GM19455 (cell line): ENCODE results near the gene AHNAK.
"Not testable (repeated sequence)": the region's sequence is repeated elsewhere in the genome, so short reads cannot be mapped to it uniquely, and the experiment has no call there.

Experiments
- ATAC-seq: cut with Tn5 transposase; IDR thresholded peaks from one replicate; pipeline ENCODE4 v1.9.1; 2021; ENCODE audit not compliant: unreplicated experiment

The AHNAK gene, protein sequence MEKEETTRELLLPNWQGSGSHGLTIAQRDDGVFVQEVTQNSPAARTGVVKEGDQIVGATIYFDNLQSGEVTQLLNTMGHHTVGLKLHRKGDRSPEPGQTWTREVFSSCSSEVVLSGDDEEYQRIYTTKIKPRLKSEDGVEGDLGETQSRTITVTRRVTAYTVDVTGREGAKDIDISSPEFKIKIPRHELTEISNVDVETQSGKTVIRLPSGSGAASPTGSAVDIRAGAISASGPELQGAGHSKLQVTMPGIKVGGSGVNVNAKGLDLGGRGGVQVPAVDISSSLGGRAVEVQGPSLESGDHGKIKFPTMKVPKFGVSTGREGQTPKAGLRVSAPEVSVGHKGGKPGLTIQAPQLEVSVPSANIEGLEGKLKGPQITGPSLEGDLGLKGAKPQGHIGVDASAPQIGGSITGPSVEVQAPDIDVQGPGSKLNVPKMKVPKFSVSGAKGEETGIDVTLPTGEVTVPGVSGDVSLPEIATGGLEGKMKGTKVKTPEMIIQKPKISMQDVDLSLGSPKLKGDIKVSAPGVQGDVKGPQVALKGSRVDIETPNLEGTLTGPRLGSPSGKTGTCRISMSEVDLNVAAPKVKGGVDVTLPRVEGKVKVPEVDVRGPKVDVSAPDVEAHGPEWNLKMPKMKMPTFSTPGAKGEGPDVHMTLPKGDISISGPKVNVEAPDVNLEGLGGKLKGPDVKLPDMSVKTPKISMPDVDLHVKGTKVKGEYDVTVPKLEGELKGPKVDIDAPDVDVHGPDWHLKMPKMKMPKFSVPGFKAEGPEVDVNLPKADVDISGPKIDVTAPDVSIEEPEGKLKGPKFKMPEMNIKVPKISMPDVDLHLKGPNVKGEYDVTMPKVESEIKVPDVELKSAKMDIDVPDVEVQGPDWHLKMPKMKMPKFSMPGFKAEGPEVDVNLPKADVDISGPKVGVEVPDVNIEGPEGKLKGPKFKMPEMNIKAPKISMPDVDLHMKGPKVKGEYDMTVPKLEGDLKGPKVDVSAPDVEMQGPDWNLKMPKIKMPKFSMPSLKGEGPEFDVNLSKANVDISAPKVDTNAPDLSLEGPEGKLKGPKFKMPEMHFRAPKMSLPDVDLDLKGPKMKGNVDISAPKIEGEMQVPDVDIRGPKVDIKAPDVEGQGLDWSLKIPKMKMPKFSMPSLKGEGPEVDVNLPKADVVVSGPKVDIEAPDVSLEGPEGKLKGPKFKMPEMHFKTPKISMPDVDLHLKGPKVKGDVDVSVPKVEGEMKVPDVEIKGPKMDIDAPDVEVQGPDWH (N-terminal part only)

DNA sequence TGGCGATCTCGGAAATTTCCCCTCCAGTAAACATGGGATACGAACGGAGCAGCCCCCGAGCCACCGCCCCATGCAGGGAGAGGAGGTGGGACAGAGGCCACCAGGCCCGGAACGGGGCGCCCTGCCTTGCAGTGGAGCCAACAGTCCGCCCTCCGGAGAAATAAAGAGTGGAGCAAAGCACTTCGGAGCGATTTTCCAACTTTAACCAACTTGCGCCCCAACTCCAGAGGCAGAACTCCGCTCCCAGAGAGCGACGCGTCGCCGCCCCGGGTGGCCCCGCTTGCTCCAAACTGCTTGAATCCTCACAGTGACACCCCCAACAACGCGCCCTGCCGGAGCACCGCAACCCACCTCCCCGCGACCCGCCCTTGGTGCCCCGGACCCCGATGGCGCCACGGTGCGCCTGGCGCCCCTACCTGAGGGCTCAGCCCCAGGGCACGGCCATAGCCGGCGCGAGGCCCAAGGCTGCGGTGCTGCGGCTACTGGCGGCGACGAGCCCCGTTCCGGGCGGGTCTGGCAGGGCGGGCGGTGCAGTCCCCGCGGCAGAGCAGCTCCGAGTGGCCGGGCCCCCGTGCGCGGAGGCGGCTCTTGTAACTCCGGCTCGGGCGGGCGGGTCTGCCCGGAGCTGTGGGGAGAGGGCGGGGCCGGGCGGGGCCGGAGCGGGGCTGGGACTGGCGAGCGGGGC is at the start of gene AHNAK:
Gene AHNAK, minus strand, starts transcription at position 563 of the 685 bp plus-strand sequence. CDS start 10,708 bp downstream, outside the sequence.
- ATAC-seq: no peak

DNA sequence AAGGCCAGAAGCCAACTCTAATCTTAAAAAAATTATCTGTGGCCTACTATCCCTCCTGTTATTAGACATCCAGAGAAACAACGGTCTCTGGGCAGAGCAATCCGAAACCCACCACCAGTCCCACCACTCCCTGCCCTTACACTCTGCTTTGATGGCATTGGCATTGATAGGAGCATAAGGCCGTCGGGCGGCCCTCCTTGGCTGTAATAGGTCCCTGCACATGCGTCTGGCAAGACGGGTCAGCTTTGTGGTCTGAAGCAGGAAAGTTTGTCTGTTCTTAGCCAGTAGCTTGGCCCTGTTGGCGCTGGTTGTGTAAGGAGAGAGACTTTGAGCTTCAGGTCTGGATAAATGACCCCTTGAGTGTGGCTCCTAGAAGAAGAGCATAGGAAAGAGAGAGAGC is 48.5 kb upstream of the AHNAK start:
- no peak for ATAC-seq

DNA sequence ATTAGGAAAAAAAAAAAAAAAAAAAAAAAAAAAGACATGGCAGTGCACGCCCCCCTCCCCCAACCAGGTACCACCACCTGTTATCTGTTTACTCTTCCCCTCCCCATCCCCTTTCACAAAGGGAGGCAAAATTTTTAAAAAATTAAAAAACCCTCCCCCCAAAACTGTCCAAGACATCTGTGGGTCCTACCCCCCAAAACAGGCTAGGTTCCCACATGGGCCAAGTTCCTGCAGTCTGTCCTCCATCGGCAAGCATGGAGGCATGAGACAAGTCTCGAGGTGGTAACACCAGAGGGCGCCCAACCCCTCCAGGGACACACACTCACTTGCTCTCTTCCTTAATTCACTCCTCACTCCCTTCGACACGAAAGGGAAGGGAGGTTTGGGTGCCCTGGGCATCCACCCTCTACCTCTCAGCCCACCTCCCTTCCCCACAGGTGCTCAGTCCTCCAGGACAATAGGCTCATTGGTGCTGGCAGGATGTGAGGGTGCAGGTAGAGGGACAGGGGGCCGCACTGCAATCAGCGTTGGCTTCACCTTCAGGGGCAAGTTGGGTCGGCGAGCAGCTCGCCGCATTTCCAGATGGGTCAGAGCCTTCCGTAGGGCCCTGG is 46.9 kb upstream of the AHNAK start:
- no peak for ATAC-seq

DNA sequence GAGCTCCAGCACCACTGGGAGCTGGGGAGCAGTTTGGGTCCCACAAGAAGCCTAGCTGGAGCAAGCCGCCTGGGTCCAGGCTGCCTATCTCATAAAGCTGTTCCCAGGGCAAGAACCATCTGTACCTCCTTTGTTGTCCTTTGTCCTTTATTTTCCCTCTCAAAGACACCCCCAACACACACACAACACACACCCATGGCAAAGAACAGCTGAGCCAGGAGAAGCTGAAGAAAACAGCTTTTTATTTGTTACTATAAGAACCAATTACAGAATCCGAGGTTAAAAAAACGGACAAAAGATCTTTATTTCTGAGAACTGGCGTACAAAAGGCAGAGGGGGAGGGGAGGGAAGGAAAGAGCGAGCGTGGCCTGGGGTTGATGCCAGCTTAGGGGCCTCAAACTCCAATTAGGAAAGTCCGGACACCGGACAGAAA is 46.4 kb upstream of the AHNAK start:
- no peak for ATAC-seq

DNA sequence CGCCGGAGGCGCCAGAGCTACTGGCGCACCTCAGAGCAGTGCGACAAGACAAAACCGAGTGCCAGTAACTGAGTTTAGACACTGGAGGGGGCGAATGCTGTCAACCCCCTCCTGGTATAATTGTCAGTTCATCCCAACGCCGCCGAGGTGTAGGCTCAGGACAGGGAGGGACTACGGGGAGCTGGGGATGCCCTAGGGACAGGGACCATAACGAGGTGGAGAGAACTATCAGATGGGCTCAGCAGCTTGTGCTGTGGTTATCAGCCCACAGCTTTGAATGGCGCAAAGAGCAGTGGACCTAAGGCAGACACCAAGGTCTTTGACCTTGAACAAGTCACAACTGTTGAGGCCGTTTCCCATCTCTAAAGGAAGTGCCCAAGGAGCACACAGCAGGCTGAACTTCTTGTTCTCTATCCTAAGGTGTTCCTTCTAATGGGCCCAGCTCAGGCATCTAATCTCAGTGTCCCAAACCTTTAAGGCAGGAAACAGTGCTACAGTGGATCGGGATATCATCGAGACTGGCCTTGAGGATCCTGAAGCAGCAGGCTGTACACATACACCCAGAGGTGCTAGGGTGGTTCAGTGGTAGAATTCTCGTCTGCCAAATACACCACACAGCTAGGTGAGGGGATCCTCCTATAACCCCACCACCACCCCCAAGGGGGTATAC is 45.7 kb upstream of the AHNAK start:
- ATAC-seq: no peak

DNA sequence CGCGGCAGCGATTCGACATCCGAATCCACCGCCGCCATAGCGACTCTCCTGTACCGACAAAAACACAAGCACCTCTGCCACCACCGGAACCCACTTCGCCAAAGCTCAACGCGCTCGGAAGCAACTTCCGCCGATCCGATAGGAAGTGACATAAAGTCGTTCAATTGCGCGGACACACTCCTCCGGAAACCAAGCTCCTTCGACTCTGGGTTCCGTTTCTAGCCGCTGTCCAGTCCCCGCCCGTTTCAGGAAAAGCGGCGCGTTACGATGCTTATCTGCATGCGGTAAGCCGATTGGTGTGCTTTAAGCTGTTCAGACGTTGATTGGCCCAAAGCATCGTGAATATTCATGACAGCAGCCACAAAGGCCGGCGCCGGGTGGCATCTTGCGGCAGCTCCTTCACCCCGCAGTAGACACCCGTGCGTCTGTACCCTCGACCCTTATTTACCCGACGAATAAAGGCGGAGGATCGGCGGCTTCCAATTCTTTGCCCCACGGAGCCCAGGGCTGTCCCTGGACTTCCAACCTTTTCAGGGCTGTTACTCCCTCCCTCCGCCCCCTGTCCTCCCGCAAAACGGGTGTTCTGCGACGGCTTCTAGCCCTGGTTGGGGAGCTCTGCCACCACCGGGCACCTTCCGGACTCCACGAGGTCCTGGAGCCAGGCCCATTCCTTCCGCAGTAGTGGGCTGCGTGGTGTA is 45.0 kb upstream of the AHNAK start, which contains the start of gene TUT1:
Gene TUT1, minus strand, starts transcription at position 76 of the 698 bp plus-strand sequence. Its CDS starts 38 bp downstream, at position 38.
- peak; percentile 87 for ATAC-seq

DNA sequence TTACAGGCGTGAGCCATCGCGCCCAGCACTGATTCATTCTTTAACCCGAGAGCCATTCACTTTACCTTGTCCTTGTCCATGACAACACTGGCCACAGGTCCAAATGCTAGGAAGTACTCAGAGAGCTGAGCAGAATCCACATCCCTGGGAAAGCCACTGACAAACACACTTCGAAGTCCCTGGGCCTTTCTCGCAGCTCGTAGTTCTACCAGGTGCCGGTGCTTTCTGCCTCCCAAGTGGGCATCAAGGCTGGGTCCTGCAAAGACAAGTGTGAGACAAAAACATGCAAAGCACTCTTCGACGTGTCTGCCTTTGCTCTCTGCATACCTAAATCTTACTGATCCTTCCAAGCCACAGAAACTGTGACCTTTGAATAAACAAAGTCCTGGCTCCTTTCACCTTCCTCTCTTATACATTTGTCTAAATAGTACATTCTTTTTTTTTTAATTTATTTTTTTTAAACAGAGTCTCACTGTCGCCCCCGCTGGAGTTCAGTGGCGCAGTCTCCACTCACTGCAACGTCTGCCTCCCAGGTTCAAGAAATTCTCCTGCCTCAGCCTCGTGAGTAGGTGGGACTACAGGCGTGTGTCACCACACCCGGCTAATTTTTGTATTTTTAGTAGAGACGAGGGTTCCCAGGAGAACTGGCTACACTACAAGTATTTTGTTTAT is 42.5 kb upstream of the AHNAK start:
- no peak for ATAC-seq

DNA sequence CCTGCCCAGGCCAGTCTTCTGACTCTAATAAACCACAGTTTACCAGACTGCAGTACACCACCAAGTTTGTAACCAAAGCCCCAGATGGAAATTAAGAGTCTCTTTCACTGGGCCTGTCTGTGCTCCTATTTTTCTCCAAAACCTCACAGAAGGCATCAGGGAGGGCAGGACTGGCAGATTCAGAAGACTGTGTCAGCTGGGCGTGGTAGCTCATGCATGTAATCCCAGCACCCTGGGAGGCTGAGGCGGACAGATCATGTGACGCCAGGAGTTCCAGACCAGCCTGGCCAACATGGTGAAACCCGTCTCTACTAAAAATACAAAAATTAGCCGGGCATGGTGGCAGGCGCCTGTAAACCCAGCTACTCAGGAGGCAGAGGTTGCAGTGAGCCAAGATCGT is 38.8 kb upstream of the AHNAK start:
- not testable (repeated sequence) for ATAC-seq

DNA sequence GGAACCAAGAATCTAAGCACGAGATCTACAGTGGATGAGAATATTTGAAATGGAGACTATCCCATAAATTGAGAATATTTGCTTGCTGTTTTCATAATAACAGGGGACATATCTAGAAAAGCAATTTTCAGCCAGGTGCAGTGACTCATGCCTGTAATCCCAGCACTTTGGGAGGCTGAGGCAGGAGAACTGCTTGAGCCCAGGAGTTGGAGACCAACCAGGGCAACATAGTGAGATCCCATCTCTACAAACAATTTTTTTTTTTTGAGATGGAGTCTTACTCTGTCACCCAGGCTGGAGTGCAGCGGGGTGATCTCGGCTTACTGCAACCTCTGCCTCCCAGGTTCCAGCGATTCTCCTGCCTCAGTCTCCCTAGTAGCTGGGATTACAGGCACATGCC is 35.1 kb upstream of the AHNAK start:
- not testable (repeated sequence) for ATAC-seq

DNA sequence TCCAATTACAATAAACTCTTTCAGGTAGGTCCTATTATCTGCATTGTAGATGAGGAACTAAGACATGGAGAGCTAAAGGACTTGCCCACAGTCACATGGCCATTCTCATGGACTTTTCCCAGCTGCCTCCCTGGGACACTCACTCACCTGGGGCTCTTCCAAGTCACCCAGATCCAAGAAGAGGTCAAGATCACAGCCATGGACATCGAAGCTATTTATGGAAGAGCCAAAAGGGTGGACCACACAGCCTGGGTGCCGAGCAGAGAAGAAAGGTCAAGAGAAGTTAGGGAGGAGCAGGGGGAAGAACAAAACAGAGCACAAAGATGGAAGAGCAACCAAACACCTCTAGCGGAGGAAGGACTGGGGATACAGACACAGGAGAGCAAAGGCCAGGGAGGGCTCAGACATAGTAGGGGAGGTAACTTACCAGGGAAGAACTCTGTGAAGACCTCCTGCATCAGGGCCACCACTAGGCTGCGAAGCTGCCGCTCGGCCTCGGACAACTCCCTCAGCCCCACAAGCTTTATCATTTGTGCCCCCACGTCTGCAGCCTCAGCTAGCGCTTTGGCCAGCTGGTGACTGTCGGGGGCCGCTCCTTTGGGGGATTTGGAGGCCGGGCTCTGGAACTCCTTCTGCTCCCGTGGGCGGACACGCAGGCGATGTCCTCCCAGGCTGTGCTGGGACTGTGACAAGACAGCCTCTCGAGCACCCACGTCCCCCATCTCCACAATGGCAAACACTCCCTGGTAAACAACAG is 34.5 kb upstream of the AHNAK start:
- no peak for ATAC-seq

DNA sequence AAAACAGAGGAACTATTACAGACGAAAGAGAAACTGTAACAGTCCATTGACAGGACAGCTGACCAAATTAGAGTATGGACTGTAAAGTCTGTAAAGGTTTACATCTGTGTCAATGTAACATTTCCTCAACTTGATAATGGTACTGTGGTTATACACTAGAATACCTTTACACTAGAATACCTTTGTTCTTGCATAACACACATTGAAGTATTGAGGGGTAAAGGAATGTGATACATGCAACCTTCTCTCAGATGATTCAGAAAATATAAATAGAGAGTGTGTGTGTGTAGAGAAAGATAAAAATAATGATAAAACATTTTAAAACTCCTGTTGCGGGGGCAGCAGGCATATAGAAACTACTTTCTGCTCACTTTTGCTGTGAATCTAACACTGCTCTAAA is 32.6 kb upstream of the AHNAK start:
- ATAC-seq: no peak

DNA sequence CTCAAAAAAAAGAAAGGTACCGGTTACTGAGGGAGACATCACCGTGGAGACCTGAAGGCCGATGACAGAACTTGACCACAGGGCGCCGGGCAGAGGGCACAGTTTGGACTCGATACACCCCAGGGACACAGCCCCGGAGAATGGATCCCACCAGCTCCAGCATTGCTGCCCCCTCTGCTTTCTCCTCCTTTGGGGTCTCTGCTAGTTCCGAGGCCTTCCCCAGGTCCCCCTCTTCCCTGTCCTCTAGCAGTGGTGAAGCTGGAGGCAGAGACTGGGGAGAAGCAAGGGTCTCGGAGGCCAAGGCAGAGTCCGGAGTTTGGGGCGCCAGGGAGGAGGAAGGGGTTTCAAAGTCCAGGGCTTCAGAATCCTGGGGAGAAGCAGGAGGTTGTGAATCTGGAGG is 31.9 kb upstream of the AHNAK start:
- no peak for ATAC-seq

DNA sequence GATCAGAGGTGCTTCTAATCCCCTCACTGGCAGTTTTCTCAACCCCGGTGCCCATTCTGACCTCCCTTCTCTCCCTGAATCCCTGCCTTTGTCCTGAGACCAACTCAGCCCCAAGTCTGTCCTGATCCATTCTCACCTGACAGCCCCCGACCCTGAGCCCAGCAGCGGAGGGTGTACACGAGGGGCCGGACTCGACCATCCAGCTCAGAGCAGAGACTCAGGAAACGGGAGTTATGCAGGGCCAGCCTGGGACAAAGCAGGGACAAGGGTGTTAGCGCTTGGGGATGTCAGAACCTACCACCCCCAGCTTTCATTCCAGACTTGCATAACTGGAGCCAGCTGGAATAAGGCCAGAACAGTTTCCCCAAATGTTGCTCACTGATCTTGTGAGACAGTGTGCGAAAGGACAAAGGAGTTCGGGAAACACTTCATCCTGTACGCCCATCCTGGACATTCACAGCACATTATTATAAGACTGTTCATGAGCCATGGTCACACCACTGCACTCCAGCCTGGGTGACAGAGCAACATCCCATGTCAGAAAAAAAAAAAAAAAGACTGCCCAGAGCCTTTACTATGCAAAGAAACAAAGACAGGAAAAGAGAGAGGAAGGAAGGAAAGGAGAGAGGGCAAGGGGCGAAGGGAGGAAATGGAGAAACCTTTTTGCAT is 30.6 kb upstream of the AHNAK start:
- ATAC-seq: no peak

DNA sequence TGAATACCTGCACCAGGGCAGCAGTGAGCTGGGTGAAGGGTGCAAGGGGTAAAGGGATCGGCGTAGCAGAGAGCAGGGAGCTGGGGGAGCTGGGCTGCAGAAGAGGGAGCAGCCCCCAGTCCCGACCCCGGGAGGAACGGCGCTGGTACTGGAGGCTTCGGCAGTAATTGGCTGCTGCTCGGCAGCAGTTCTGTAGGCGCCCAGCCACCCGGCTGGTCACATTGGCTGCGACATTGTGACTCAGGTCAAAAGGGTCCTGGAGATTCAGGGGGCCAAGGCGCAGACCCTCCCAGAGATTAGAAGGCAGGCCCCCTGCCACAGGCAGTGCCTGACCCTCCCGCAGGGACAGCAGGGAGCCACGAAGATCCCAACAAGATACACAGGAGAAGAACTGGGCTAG is 29.2 kb upstream of the AHNAK start:
- ATAC-seq: no peak

DNA sequence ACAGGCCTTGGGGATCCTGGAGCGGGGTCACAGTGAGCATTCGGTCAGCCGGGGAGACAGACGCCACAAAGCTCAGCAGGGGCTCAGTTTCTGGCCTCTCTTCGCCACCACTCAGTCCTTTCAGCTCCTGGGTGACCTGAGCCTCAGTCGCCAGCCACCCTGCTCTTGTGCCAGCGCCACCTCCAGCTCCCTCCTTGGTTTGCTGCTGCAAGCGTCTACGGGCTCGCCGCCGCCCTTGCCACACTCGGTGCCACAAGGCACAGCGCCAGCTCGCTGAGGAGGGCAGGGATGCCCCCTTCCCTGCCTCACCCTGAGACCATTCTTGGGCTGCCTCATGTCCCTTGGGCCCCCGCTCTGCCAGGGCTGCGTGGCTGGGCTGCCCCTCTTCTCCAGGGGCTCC is 28.6 kb upstream of the AHNAK start:
- no peak for ATAC-seq

DNA sequence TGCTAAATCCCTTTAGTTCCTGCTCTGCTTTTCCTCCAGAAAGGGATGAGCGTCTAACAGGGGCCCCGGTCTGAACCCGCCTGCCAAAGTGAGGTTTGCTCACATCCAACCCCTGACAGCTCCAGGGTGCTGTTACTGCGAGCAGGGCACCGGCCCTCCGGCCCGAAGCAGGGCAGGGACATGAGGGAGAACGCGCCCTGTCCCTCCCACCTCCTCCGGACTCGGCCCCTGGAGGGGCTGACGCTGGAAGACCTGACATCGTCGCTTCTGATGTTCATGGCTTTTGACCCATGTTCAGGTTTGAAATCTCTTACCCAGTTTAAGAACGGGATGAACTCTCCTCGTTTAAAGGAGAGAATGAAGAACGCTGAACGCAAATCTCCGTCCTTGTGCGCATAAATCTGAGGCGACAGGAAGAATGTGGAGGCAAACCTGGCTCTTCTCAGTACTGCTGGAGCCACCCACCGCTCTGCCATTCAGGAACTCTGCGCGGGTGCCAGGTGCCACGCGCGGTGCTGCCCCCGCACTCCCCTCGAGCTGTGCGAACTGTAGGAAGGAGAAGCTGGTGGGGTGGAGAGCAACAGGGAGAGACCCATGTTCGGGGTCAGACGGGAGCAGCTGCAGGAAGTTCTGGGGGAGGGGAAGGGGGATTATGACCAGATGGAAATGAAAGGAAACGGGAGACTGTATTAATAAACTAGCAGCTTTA is 27.9 kb upstream of the AHNAK start:
- ATAC-seq: peak; percentile 2
